ENCODE data around the gene TLDC2. TPM values are rescaled to one million over a fixed set of nuclear protein-coding genes. Genes with fewer than 3 reads are reported as not detected.

Gene TLDC2
- 0.14 TPM in 1 of 2 replicates, not detected in the other for total RNA-seq (2022)
- Bru-seq, nascent RNA, result percentile 20 among the genes with signal in this experiment
- BruChase-seq, experiment 1, labeled RNA remaining after a 2-hour chase, result percentile 12 among the genes with signal in this experiment
- BruChase-seq, experiment 2, labeled RNA remaining after a 6-hour chase, result percentile 13 among the genes with signal in this experiment
- long read RNA-seq, result 0 reads

DNA sequence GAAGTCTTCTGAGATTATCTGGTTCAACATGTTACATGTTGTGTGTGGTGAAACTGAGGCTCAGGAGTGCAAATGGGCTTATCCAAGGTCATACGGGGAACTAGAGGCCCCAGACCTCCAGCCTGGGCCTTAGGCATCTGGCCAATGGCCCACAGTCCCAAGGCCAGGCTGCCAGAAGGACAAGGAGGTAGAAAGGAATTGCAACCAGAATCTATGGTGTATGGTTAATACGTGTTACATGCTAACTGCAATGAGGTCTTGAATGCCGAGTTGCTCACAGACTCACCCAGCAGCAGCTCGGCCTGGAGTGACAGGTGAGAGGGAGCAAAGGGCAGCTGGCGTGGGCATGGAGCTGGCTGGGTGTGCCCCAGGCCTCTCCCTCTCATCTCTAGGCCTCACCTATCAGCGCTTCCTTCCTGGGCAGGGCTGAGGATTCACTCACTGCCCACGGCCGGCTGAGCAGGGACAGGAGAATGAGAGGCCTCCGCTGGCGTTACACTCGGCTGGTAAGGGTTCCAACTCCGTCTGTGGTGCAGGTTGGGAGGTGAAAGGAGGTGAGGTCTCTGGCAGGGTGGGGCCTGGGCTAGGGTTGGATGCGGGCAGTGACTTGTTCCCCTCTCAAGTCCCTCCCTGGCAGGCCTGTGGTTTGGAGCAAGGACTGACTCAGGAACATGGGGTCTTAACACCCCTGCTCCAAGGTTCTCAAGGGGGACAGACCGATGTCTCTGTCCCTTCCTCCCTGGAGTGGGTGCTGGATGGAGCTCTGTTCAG is at the start of gene TLDC2:
Gene TLDC2 (plus strand): TSS at position 437 of the 771 bp plus-strand sequence. CDS start 37 bp downstream, at position 474.
- Mint-ChIP-seq H3K27me3 (ENCODE audit: insufficient read depth, unreplicated experiment) (no peaks in the 10 kb centered on the region), H3K4me3 (ENCODE audit: unreplicated experiment) (no peak within 1 kb of the TSS), H3K27ac (ENCODE audit: unreplicated experiment) (no peak within 1 kb of the TSS), H3K9me3 (ENCODE audit: unreplicated experiment) (no peaks in the 10 kb centered on the region), H3K4me1 (ENCODE audit: low read depth, unreplicated experiment) (peaks cover 14% of the 10 kb centered on the region), H3K36me3 (ENCODE audit: insufficient read depth, unreplicated experiment) (no peaks in the 10 kb centered on the region)
- Histone ChIP-seq H3K4me1 (peaks cover 11% of the 10 kb centered on the region), H3K4me3 (ENCODE audit: low read depth, low read length) (no peak within 1 kb of the TSS), H3K27me3 (replicated peaks; ENCODE audit: control insufficient read depth, insufficient read depth, low read length) (no peaks in the 10 kb centered on the region), H3K36me3 (ENCODE audit: control insufficient read depth, insufficient read depth, low read length) (no peaks in the 10 kb centered on the region), H3K9me3 (no peaks in the 10 kb centered on the region)
- CTCF ChIA-PET, result interaction anchor here (0.7 kb wide), 1 partner anchor 13 kb away, joined by 7 read pairs; a partner anchor contains a TSS
- POLR2A ChIA-PET, result no interaction called here
- no peak for TF ChIP-seq CTCF (IDR thresholded peaks at IDR 0.05; ENCODE audit: insufficient read depth in 1 of 2, low read depth in 1 of 2, low read length in 1 of 2, severe bottlenecking in 1 of 2, unreplicated experiment in 1 of 2)
- BruUV-seq (replicated peaks), result no TSS peak
- intact Hi-C loops (cut with micrococcal nuclease; ENCODE audit: unreplicated experiment), result no loop called here
- DNase-seq, result no peak

DNA sequence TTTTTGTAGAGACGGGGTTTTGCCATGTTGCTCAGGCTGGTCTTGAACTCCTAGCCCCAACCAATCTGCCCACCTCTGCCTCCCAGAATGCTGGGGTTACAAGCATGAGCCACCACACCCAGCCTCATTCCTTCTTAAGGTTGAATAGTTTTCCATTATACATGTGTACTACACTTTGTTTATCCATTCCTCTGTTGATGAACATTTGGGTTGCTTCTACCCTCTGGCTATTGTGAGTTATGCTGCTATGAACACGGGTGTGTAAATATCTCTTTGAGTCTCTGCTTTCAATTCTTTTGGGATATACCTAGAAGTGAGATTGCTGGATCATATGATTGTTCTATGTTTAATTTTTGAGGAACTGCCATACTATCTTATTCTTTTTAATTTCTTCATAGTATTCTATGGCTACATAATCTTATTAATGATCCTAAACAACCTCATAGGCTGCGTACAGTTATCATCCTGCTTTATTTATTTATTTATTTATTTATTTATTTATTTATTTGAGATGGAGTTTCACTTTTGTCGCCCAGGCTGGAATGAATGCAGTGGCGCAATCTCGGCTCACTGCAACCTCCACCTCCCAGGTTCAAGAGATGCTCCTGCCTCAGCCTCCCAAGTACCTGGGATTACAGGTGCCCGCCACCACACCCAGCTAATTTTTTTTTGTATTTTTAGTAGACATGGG is 49.2 kb upstream of the TLDC2 start:
- no peak overlapping the region for H3K4me3 ChIP-seq (ENCODE audit: low read depth, low read length)
- no peak for DNase-seq
- Mint-ChIP-seq H3K9me3 (ENCODE audit: unreplicated experiment) (no peaks in the 10 kb centered on the region), H3K36me3 (ENCODE audit: insufficient read depth, unreplicated experiment) (peaks cover 23% of the 10 kb centered on the region), H3K4me3 (ENCODE audit: unreplicated experiment) (no peak overlapping the region), H3K27ac (ENCODE audit: unreplicated experiment) (no peak overlapping the region), H3K27me3 (ENCODE audit: insufficient read depth, unreplicated experiment) (no peaks in the 10 kb centered on the region), H3K4me1 (ENCODE audit: low read depth, unreplicated experiment) (no peaks in the 10 kb centered on the region)
- no peaks in the 10 kb centered on the region for H3K27me3 ChIP-seq (replicated peaks; ENCODE audit: control insufficient read depth, insufficient read depth, low read length)
- CTCF ChIA-PET, result interaction anchor here (0.6 to 0.7 kb wide), 3 partner anchors 10 to 224 kb away, joined by 5 to 6 read pairs (median 5); no protein-coding TSS in a partner anchor
- intact Hi-C loops (cut with micrococcal nuclease; ENCODE audit: unreplicated experiment), result no loop called here
- peaks cover 8% of the 10 kb centered on the region; the same call in 1 of the 2 replicates for H3K36me3 ChIP-seq (ENCODE audit: control insufficient read depth, insufficient read depth, low read length)
- TF ChIP-seq CTCF (IDR thresholded peaks at IDR 0.05; ENCODE audit: insufficient read depth in 1 of 2, low read depth in 1 of 2, low read length in 1 of 2, severe bottlenecking in 1 of 2, unreplicated experiment in 1 of 2), result no peak
- H3K4me1 ChIP-seq, result peaks cover 7% of the 10 kb centered on the region
- BruUV-seq (replicated peaks), result no TSS peak
- POLR2A ChIA-PET, result no interaction called here
- no peaks in the 10 kb centered on the region for H3K9me3 ChIP-seq

DNA sequence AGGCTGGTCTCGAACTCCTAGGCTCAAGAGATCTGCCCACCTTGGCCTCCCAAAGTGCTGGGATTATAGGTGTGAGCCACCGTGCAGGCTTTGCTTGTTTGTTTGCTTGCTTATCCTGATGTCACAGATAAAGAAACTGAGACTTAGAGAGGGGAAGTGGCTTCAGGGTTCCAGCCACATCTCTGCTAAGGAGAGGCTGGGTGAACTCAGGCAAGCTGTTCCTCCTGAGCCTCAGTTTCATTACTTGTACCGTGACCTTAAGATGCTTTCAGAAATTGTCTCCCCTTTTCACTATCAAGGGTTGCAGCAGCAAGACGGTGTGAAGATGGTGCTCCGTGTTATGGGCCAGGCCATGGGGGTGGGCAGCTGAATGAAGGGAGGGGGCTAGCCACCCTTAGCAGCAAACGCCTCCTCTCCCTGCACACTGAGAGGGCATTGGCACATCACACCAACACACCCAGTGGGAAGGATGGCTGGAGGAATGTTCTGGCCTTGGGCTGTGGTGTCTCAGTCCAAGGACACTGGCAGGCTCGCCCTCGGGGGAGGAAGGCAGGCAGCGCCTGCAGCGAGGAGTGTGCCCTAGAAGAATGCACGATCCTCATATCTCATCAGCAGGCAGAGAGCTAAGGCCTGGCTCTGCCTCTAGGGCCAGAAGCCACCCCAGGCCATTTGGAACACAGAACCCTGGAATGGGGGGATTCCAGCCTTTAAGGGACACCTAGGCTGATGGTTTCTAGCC is 48.2 kb upstream of the TLDC2 start:
- Mint-ChIP-seq H3K27me3 (ENCODE audit: insufficient read depth, unreplicated experiment) (no peaks in the 10 kb centered on the region), H3K36me3 (ENCODE audit: insufficient read depth, unreplicated experiment) (peaks cover 23% of the 10 kb centered on the region), H3K4me1 (ENCODE audit: low read depth, unreplicated experiment) (no peaks in the 10 kb centered on the region), H3K27ac (ENCODE audit: unreplicated experiment) (no peak overlapping the region), H3K4me3 (ENCODE audit: unreplicated experiment) (no peak overlapping the region), H3K9me3 (ENCODE audit: unreplicated experiment) (no peaks in the 10 kb centered on the region)
- H3K4me3 ChIP-seq (ENCODE audit: low read depth, low read length), result no peak overlapping the region
- intact Hi-C loops (cut with micrococcal nuclease; ENCODE audit: unreplicated experiment), result no loop called here
- TF ChIP-seq CTCF (IDR thresholded peaks at IDR 0.05; ENCODE audit: insufficient read depth in 1 of 2, low read depth in 1 of 2, low read length in 1 of 2, severe bottlenecking in 1 of 2, unreplicated experiment in 1 of 2), result no peak
- H3K36me3 ChIP-seq (ENCODE audit: control insufficient read depth, insufficient read depth, low read length), result peaks cover 8% of the 10 kb centered on the region; the same call in 1 of the 2 replicates
- H3K4me1 ChIP-seq, result no peaks in the 10 kb centered on the region
- ChIA-PET CTCF (no interaction called here), POLR2A (no interaction called here)
- no TSS peak for BruUV-seq (replicated peaks)
- no peaks in the 10 kb centered on the region for H3K27me3 ChIP-seq (replicated peaks; ENCODE audit: control insufficient read depth, insufficient read depth, low read length)
- no peaks in the 10 kb centered on the region for H3K9me3 ChIP-seq
- DNase-seq, result no peak
